GM19324 (cell line): ENCODE results near the gene VPS25.
A peak's percentile ranks its signal among the peaks of the same experiment; 100 is the strongest.

Experiments used
- ATAC-seq: cut with Tn5 transposase; IDR thresholded peaks from one replicate; pipeline ENCODE4 v1.9.1; 2021; ENCODE audit warnings: mild to moderate bottlenecking, moderate library complexity; ENCODE audit not compliant: unreplicated experiment, low FRiP score

The VPS25 gene

DNA sequence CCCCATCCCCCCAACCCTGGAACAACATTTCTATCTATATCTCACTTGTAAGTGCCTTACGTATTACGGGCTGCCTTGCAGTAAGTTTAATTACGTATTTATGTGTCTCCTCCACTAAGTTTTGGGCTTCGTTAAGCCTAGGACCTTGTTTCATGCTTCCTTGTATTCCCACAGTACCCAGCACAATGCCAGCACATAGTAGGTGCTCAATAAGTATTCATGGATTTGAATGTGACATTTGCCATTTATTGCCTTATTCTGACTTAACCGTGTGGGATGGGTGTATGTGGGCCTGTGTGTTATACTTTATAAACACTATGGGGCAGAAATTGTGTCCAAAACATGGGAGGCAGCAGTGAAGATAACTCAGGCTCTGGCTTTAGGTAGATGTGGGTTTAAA is 19.3 kb downstream of the VPS25 start:
- ATAC-seq: no peak

- no peak for ATAC-seq
Observed at GRCh38 chr17:42795061-42795460, 21.8 kb downstream of the VPS25 start.

- ATAC-seq: no peak
Observed at GRCh38 chr17:42795465-42795864, 22.2 kb downstream of the VPS25 start.

DNA sequence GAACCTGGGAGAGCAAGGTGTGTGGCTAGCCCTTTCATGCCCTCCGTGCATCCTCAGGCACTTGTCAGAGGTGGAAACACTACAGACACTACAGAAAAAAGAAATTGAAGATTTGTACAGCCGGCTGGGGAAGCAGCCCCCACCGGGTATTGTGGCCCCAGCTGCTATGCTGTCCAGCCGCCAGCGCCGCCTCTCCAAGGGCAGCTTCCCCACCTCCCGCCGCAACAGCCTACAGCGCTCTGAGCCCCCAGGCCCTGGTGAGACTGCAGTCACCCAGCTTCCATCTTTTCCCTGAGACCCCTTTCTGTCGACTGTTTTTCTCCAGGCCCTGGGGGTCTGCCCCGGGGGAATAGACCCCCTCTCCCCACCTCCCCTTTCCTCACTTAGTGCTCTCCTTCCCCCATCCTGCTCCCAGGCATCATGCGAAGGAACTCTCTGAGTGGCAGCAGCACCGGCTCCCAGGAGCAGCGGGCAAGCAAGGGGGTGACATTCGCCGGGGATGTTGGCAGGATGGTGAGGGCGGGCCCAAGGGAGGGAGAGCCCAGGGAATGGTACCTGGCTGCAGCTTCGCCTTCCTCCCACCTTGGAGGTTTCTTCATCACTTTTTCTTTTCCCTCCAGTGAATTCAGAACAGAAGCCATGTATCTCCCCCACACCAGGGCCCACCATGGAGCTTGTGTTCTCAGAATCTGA is 23.0 kb downstream of the VPS25 start:
- ATAC-seq: no peak

- no peak for ATAC-seq
Observed at GRCh38 chr17:42797067-42798007, 24.1 kb downstream of the VPS25 start.

DNA sequence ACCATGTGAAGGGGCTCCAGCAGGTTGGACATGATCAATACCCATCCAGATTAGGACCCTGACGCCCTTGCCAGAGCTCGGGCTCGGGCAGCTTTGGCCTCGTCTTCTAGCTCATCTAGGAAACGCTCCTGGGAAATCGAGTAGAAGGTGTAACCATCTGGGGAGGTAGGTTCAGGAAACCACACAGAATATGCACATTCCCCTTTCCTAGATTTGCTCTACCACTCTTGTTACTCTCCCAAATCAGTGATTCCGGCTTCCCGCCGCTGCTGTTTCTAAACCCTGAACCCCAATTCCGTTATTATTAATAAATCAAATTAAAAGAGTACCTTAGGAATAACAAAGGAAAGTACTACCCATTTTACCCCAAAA is 24.7 kb downstream of the VPS25 start:
- no peak for ATAC-seq

DNA sequence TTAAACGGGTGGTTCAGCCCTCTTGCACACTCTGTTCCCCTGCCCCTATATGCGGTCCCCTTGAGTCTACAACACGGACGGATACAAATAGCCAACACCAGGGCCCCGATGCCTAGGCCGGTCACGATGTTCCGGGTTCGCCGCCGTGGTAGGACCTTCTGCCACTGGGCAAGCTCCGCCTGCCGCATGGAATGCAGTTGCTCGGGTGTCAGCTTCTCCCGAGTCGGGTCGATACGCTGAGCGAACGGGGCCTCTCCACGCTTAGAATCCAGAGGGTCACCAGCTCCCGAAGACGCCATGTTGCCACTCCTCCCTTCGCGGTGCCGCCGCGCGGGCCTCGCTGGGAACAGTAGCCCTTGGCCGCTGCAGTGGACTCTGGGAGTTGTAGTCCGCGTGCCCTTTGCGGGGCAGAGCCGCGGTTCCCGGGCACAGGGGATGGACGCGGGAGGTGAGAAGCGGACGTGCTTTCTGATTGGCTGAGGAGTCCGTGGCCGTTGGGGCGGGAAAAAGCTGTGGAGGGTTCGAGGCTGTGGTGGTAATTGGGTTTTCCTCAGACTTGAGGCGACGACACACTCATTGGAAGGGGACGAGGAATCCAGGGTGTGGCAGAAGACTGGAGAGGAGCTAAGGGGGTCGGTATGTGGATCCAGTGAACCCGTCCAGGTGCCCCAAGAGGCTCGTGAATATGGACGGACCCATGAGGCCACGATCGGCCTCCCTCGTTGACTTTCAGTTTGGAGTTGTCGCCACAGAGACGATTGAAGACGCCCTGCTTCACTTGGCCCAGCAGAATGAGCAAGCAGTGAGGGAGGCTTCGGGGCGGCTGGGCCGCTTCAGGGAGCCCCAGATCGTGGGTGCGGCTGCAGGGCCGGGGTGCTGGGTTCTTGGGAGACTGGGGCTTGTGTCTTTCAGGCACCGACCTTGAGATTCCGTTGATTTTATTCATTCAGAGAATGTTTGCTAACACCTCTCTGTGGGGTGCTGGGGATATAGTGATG is 25.4 kb downstream of the VPS25 start, which contains the start of the genes CNTD1 and COA3:
Gene CNTD1, plus strand, starts transcription at position 479 of the 998 bp plus-strand sequence. Its CDS starts 207 bp downstream, at position 686.
Gene COA3, minus strand, starts transcription at position 322 of the 998 bp plus-strand sequence. Its CDS starts 23 bp downstream, at position 299.
- ATAC-seq: peak; percentile 77

GRCh38 chr17:42803074-42803883 is 30.0 kb downstream of the VPS25 start:
- no peak for ATAC-seq

GRCh38 chr17:42804918-42805367 is 31.7 kb downstream of the VPS25 start:
- ATAC-seq: no peak

DNA sequence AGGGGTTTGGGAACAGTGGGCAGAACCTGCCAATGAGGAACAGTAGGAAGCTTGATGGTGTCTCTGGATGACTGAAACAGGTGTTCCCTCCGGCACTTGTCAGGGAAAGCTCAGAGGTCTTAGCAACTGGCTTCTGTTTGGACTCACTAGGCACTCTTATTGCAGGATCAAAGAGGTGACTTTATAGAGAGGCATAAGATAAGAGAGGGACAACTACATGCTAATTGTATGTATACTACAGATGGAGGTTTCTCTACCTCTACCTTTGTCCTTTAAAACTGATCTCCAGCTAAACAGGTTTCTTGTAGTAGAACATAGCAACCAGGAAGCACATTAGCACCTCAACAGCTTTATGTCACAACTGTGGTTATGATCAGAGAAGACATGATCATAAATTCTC is 33.0 kb downstream of the VPS25 start:
- no peak for ATAC-seq

DNA sequence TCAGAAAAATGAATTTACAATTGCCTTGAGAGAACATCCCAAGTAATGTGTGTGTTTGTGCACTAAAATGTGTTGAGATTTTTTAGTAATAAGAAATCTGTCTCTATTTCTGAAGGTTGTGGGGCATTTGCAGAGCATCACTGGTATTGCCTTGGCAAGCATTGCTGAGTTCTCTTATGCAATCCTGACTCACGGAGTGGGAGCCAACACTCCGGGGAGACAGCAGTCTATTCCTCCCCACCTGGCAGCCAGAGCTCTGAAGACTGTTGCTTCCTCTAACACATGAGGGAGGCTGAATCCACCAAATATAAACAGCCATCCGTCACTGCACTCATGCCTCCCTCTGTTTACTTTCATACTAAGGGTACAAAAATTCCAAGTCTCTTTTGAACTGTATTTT is 36.0 kb downstream of the VPS25 start:
- no peak for ATAC-seq

DNA sequence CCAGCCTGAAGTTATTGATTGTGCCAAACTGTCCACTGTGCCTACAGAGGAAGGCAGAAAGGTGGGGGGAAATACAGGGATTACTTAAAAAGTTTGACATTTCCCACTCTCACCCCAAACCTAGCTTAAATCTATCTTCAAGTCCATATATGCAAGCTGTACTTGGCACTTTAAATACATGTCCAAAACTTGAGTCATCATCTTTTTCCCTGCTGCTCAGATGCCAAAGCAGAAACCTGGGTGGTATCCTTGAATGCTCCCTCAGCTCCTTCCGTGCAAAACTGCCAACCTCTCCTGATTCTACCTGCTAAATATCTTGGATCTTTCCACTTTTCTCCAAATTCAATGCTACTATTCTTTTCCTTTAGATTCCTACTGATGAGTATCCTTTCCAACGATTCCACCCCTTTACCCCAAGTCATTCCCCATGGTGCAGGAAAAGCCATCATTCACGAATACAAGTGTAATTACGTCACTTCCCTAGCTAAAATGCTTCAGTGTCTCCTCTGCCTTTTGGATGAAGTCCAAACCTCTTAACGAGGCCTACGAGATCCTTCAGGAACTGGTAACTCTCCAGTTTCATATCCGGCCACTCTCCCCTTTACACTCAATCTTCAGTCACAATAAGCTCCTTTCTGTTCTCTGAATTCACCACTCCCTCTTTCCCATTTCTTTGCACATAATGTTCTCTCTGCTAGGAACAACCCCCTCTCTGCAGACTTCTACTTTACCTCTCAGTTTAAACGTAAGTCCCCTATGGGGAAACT is 41.6 kb downstream of the VPS25 start:
- no peak for ATAC-seq

DNA sequence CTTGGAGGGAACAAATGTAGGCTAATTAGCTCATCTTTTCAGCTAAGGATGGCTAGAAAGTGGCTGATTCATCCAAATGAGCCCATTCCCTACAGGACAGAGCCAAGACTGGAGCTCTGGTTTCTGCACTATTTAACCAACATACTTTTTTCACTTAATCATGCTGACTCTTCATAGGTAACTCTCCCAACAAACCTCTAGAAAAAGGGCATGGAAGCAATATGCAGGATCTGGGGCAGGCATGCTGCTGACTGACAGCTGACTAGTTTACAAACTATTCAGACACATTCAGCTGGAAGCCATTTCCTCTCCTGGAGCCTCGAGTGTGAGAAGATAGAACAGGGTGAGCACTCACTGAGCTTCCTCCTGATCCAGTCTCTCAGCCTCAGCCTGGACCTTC is 44.6 kb downstream of the VPS25 start:
- ATAC-seq: no peak

GRCh38 chr17:42818379-42818778 is 45.1 kb downstream of the VPS25 start:
- no peak for ATAC-seq

- no peak for ATAC-seq
Observed at GRCh38 chr17:42819939-42820535, 46.8 kb downstream of the VPS25 start.

GRCh38 chr17:42821176-42821575 is 47.9 kb downstream of the VPS25 start:
- ATAC-seq: no peak

- ATAC-seq: no peak
Observed at GRCh38 chr17:42827472-42827871, 54.2 kb downstream of the VPS25 start.
